ENCODE data around the gene TBXAS1.

DNA sequence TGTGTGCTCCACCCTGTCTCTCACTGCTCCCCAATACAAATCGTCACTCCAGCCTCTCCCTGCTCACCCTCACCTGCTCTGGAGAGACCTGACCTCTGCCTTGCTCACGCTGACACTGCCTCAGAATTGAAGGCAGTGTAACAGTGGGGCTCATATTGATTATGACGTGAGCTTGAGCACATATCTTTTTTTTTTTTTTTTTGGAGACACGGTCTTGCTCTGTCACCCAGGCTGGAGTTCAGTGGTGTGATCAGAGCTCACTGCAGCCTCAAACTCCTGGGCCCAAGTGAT lies 84.7 kb downstream of the TBXAS1 start:
- TF ChIP-seq, protein P1, sequence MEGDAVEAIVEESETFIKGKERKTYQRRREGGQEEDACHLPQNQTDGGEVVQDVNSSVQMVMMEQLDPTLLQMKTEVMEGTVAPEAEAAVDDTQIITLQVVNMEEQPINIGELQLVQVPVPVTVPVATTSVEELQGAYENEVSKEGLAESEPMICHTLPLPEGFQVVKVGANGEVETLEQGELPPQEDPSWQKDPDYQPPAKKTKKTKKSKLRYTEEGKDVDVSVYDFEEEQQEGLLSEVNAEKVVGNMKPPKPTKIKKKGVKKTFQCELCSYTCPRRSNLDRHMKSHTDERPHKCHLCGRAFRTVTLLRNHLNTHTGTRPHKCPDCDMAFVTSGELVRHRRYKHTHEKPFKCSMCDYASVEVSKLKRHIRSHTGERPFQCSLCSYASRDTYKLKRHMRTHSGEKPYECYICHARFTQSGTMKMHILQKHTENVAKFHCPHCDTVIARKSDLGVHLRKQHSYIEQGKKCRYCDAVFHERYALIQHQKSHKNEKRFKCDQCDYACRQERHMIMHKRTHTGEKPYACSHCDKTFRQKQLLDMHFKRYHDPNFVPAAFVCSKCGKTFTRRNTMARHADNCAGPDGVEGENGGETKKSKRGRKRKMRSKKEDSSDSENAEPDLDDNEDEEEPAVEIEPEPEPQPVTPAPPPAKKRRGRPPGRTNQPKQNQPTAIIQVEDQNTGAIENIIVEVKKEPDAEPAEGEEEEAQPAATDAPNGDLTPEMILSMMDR (IDR thresholded peaks at IDR 0.05; ENCODE audit: insufficient read depth, low read length, poor library complexity, severe bottlenecking): no peak
- no peak for TF ChIP-seq EZH2phosphoT487 (conservative IDR thresholded peaks at IDR 0.05; ENCODE audit: low read length)
